ENCODE results near the gene PCGF1. TPM values are rescaled to one million over a fixed set of nuclear protein-coding genes. Genes with fewer than 3 reads are reported as not detected.

The PCGF1 gene
- total and polyA plus RNA-seq, 2 of the 13 experiments (the other 11 are each of a cell fraction or from before 2014, with no cell fraction given) = 20.4 to 22.6 TPM

DNA sequence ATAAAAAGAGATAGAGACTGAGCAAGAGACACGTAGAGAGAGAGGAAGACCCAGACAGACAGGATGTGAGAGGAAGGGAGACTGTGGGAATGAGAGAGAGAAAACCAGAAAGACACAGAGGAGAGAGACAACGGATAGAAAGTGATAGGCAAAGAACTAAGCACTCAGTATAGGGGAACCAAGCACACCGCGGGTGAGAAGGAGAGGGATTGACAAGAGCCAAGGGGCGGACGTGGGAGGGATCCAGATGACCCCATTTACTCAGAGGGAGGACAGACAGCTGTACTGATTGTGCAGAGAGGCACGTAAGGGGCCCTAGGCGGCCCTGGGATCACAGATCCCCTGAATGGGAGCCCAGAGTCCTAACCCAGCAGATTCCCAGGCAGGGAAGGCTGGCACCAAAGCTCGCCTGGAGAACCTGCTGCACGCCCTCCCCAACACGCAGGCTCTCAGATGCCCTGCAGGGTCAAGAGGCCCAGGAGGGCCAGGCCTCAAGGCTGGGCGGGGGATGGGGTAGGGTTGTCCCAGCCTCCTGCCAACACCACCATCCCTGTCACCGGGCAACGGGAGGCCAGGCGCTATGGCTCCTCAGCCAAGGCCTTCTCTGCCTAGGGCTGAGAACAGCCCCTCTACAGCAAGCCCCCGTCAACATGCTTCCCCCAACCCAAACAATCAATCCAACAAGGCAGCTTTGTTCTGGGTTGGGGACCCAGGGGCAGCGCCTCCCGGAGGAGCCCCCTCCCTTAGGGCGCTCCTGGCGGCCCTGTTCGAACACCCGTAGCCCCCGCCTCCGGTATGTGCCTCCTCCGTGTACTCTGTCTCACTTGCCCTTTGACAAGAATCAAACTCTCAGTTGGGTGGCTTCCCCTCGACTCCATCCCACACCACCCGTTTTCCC, 45.7 kb upstream of the PCGF1 start (continued):
- TF ChIP-seq PCBP1 (IDR thresholded peaks at IDR 0.05; ENCODE audit: borderline replicate concordance, low read depth, low read length) (0 out of 2 replicates have a peak, but pooled peaks have one; percentile 51), ZNF10 (CRISPR knock-in tag; IDR thresholded peaks at IDR 0.05; ENCODE audit: borderline replicate concordance, low read depth) (no peak), GFI1 (CRISPR knock-in tag; IDR thresholded peaks at IDR 0.05; ENCODE audit: borderline replicate concordance) (no peak), RXRA (CRISPR knock-in tag; IDR thresholded peaks at IDR 0.05) (0 out of 2 replicates have a peak, but pooled peaks have one; percentile 32), ZFP36L1 (CRISPR knock-in tag; IDR thresholded peaks at IDR 0.05) (no peak), ZNF792 (CRISPR knock-in tag; IDR thresholded peaks at IDR 0.05) (no peak), ELK4 (CRISPR knock-in tag; IDR thresholded peaks at IDR 0.05; ENCODE audit: borderline replicate concordance) (no peak), ZNF558 (CRISPR knock-in tag; IDR thresholded peaks at IDR 0.05; ENCODE audit: borderline replicate concordance) (no peak), ZBTB7A (CRISPR knock-in tag; IDR thresholded peaks at IDR 0.05) (no peak; the same call in 1 of the 2 replicates), ZNF484 (CRISPR knock-in tag; IDR thresholded peaks at IDR 0.05; ENCODE audit: borderline replicate concordance, low read depth) (no peak), HOXA5 (CRISPR knock-in tag; IDR thresholded peaks at IDR 0.05) (no peak), ZEB1 (IDR thresholded peaks at IDR 0.05; ENCODE audit: insufficient replicate concordance, low read depth) (no peak), ZFAT (CRISPR knock-in tag; conservative IDR thresholded peaks at IDR 0.05) (no peak), GATA4 (IDR thresholded peaks at IDR 0.05; ENCODE audit: borderline replicate concordance, low read depth) (no peak), MEF2D (CRISPR knock-in tag; IDR thresholded peaks at IDR 0.05) (no peak), IRX3 (CRISPR knock-in tag; IDR thresholded peaks at IDR 0.05; ENCODE audit: borderline replicate concordance, low read depth) (no peak), HNRNPLL (IDR thresholded peaks at IDR 0.05; ENCODE audit: low read depth, low read length, poor library complexity, severe bottlenecking) (no peak), GABPB1 (CRISPR knock-in tag; IDR thresholded peaks at IDR 0.05) (peak; percentile 39; the same call in 1 of the 2 replicates), SRF (IDR thresholded peaks at IDR 0.05; ENCODE audit: low read depth, low read length) (no peak), ARID2 (CRISPR knock-in tag; IDR thresholded peaks at IDR 0.05; ENCODE audit: borderline replicate concordance) (no peak), TRIM22 (IDR thresholded peaks at IDR 0.05) (0 out of 2 replicates have a peak, but pooled peaks have one; percentile 33)
- TF ChIP-seq, protein P1, sequence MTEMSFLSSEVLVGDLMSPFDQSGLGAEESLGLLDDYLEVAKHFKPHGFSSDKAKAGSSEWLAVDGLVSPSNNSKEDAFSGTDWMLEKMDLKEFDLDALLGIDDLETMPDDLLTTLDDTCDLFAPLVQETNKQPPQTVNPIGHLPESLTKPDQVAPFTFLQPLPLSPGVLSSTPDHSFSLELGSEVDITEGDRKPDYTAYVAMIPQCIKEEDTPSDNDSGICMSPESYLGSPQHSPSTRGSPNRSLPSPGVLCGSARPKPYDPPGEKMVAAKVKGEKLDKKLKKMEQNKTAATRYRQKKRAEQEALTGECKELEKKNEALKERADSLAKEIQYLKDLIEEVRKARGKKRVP (CRISPR knock-in tag; IDR thresholded peaks at IDR 0.05) = no peak
- TF ChIP-seq, protein P2, sequence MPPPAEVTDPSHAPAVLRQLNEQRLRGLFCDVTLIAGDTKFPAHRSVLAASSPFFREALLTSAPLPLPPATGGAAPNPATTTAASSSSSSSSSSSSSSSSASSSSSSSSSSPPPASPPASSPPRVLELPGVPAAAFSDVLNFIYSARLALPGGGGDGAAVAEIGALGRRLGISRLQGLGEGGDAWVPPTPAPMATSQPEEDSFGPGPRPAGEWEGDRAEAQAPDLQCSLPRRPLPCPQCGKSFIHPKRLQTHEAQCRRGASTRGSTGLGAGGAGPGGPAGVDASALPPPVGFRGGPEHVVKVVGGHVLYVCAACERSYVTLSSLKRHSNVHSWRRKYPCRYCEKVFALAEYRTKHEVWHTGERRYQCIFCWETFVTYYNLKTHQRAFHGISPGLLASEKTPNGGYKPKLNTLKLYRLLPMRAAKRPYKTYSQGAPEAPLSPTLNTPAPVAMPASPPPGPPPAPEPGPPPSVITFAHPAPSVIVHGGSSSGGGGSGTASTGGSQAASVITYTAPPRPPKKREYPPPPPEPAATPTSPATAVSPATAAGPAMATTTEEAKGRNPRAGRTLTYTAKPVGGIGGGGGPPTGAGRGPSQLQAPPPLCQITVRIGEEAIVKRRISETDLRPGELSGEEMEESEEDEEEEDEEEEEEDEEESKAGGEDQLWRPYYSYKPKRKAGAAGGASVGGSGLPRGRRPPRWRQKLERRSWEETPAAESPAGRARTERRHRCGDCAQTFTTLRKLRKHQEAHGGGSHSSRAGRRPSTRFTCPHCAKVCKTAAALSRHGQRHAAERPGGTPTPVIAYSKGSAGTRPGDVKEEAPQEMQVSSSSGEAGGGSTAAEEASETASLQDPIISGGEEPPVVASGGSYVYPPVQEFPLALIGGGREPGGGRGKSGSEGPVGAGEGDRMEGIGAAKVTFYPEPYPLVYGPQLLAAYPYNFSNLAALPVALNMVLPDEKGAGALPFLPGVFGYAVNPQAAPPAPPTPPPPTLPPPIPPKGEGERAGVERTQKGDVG (CRISPR knock-in tag; IDR thresholded peaks at IDR 0.05; ENCODE audit: borderline replicate concordance) = no peak
